GM12891 (cell line): ENCODE measurements around the gene RCC1.

Source experiments
- DNase-seq: peaks from one replicate; pipeline ENCODE4 v3.0.0; 2011; ENCODE audit warnings: low spot score; ENCODE audit not compliant: insufficient read length
- FAIRE-seq: peaks from 2 replicates; lab custom pipeline; 2011; peaks lifted over from hg19 to GRCh38; lab: Jason Lieb, UNC
- PAX5 ChIP-seq: IDR thresholded peaks from 2 replicates; pipeline ENCODE4 v1.6.1; 2011; ENCODE audit warnings: low read length, moderate library complexity, mild to moderate bottlenecking; ENCODE audit not compliant: insufficient read depth, severe bottlenecking
- POLR2A ChIP-seq: IDR thresholded peaks from 2 replicates; pipeline ENCODE4 v1.6.1; 2011; ENCODE audit warnings: low read depth, low read length, control low read depth
- POLR2AphosphoS5 ChIP-seq: IDR thresholded peaks from 2 replicates; pipeline ENCODE4 v1.6.1; 2011; ENCODE audit warnings: low read depth, low read length, control low read depth
- POU2F2 ChIP-seq: IDR thresholded peaks from 2 replicates; pipeline ENCODE4 v1.6.1; 2011; ENCODE audit warnings: low read depth, mild to moderate bottlenecking, control low read depth, low read length, moderate library complexity
- SPI1 ChIP-seq: IDR thresholded peaks from 2 replicates; pipeline ENCODE4 v1.6.1; 2011; ENCODE audit warnings: low read depth, low read length, control low read depth
- TAF1 ChIP-seq: IDR thresholded peaks from 2 replicates; pipeline ENCODE4 v1.6.1; 2011; ENCODE audit warnings: low read depth, low read length, control low read depth

Gene RCC1

GRCh38 chr1:28482702-28483101 is 23.1 kb upstream of the RCC1 start:
- no peak for DNase-seq
- TF ChIP-seq TAF1 = no peak
- no peak for TF ChIP-seq SPI1
- no peak for TF ChIP-seq POLR2A
- no peak for TF ChIP-seq POU2F2
- TF ChIP-seq POLR2AphosphoS5 = no peak
- TF ChIP-seq PAX5 = no peak

GRCh38 chr1:28494737-28495136 is 11.1 kb upstream of the RCC1 start:
- FAIRE-seq = no peak
- TF ChIP-seq POLR2AphosphoS5 = no peak
- no peak for TF ChIP-seq POU2F2
- TF ChIP-seq PAX5 = no peak
- TF ChIP-seq SPI1 = no peak
- TF ChIP-seq POLR2A = no peak
- no peak for TF ChIP-seq TAF1
- no peak for DNase-seq

More at GRCh38 chr1:28482702-28483101, 23.1 kb upstream of the RCC1 start:
- FAIRE-seq = no peak

- DNase-seq (no peak), FAIRE-seq (no peak)
- TF ChIP-seq POU2F2 (no peak), TAF1 (no peak), POLR2AphosphoS5 (no peak), SPI1 (no peak)
These were observed 6.3 kb upstream of the RCC1 start for GRCh38 chr1:28499553-28499952.

- DNase-seq (no peak), FAIRE-seq (no peak)
- TF ChIP-seq POLR2A (no peak), POU2F2 (no peak), SPI1 (no peak), TAF1 (no peak), POLR2AphosphoS5 (no peak), PAX5 (no peak)
These were observed 3.9 kb upstream of the RCC1 start for GRCh38 chr1:28501925-28502324.

- no peak for FAIRE-seq
- DNase-seq = no peak
- TF ChIP-seq PAX5 (no peak), POLR2AphosphoS5 (no peak), TAF1 (no peak), POU2F2 (no peak), POLR2A (no peak), SPI1 (no peak)
These were observed 2.7 kb upstream of the RCC1 start for GRCh38 chr1:28503117-28503516.

- no peak for TF ChIP-seq POU2F2
- TF ChIP-seq PAX5 = no peak
- TF ChIP-seq TAF1 = no peak
- FAIRE-seq (no peak), DNase-seq (no peak)
These were observed 1.0 kb downstream of the RCC1 start for GRCh38 chr1:28506907-28507246.

GRCh38 chr1:28507247-28507645 is 1.4 kb downstream of the RCC1 start:
- DNase-seq = no peak

GRCh38 chr1:28507646-28508434 is 2.0 kb downstream of the RCC1 start:
- no peak for TF ChIP-seq SPI1
- TF ChIP-seq TAF1 = no peak
- TF ChIP-seq POU2F2 = no peak
- TF ChIP-seq PAX5 = no peak
- peak; percentile 55 for TF ChIP-seq POLR2AphosphoS5
- no peak; the same call in 1 of the 2 replicates for TF ChIP-seq POLR2A
- FAIRE-seq (no peak), DNase-seq (no peak)

More at GRCh38 chr1:28507247-28507645, 1.4 kb downstream of the RCC1 start:
- peak; percentile 38; the same call in 1 of the 2 replicates for TF ChIP-seq POU2F2
- TF ChIP-seq POLR2AphosphoS5 = no peak
- no peak for TF ChIP-seq SPI1
- peak; percentile 24 for TF ChIP-seq POLR2A
- TF ChIP-seq TAF1 = no peak
- no peak for TF ChIP-seq PAX5
- no peak for FAIRE-seq

GRCh38 chr1:28508435-28508754 is 2.6 kb downstream of the RCC1 start:
- TF ChIP-seq SPI1 (no peak), POU2F2 (no peak), POLR2AphosphoS5 (peak; percentile 79)
- no peak for FAIRE-seq
- DNase-seq = no peak

- DNase-seq = no peak
- TF ChIP-seq POLR2A (peak; percentile 93; the same call in 1 of the 2 replicates), POLR2AphosphoS5 (peak; percentile 97), TAF1 (no peak)
- no peak for FAIRE-seq
These were observed 3.9 kb downstream of the RCC1 start for GRCh38 chr1:28509705-28510272.
